ENCODE data around the gene GNAT1.
"Not testable (repeated sequence)": the region's sequence is repeated elsewhere in the genome, so short reads cannot be mapped to it uniquely, and the experiment has no call there.

Gene GNAT1

GRCh38 chr3:50224639-50225038 is 33.2 kb downstream of the GNAT1 start:
- DNase-seq, result no peak

DNA sequence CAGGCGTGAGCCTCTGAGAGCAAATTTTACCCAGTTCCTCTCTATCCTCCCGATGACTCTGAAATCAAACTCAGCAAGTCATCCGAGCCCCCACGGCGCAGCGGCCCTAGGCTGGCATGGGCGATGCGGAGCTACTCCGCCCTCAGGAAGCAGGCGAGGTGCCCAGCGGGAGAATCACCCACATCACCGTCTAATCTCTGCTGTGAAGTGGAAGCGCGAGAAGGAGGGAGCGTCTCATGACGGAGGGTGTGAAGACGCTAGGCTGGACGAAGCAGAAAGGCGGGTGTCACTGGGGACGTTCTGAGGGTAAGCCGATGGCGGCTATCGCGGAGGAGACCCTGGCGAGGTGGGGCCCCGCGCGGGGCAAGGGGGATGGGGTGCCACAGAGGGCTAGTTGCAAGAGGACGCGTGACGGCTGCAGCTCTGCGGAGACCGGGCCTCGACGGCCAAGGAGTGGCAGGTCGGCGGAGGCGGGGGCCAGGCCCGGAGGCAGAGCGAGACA is 35.5 kb downstream of the GNAT1 start:
- DNase-seq, result no peak

DNA sequence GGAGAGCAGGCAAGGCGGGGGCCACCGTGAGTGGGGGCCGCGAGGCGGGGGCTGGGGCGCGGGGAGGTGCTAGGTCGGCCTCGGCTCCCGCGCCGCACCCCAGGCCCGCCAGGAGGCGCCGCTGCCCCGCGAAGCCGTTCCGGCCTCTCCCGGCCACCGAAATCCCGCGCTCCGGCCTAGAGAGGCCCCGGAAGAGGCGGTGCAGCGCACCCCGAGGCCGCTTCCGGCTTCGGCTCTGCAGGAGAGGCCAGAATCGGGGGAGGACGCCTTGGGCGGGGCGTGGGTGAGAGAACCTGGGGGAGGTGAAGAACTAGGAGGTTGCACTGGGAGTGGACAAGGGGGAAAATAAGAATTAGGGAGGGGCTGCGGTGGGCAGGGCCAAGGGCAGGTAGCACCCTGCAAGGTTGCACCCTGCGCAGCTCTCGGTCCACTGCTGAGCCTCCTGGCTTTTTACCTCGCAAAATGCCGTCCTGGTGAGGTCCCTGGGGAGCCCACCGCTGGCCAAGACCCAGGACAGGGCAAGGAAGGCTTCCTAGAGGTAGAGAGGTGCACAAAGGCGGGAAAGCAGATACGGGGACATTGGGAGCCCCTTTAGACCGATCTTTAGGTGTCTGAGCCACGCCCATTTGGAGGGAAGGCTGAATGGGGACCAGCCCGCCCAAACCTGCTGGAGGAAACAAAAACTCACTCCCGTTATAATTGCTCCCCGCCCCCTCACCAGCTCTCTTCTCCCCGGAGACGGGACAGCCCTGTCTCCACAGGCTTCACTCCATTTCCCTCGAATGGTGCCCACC is 36.2 kb downstream of the GNAT1 start:
- peak; percentile 90 for DNase-seq

DNA sequence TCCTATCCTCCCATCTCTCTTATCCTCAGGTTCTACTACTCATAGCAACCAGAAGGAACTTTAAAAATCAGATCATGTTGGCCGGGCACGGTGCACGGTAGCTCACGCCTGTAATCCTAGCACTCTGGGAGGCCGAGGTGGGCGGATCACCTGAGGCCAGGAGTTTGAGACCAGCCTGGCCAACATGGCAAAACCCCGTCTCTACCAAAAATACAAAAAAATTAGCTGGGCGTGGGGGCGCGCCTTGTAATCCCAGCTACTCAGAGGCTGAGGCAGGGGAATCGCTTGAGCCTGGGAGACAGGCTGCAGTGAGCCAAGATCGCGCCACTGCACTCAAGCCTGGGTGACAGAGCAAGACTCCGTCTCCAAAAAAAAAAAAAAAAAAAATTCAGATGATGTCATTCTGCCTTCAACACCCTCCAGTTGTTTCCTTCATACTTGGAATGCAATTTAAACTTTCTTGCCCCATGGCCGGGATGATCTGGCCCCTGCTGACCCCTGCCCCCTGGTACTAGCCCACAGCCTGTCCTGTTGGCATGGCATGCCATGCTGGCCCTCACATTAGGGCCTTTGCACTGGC is 36.9 kb downstream of the GNAT1 start:
- not testable (repeated sequence) for DNase-seq

DNA sequence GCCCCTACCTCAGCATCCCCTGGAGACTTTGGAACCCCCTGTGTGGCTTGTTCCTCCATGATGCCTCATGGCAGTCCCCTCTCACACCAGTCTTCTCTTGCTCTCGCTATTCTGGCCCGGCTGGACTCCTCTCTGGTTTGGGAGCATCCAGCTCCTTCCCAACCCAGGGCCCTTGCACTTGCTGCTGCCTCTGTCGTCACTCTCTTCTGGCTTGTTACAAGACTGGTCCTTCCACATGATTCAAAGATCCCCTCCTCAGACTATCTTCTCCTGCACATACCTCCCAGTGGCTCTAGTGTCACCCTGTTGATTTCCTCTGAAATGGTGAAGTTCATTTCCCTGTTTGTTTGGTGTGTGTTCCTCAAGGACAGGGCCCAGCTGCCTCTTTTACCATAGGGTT is 38.1 kb downstream of the GNAT1 start:
- no peak for DNase-seq

GRCh38 chr3:50230104-50230793 is 38.8 kb downstream of the GNAT1 start:
- peak; percentile 17 for DNase-seq

GRCh38 chr3:50230794-50231125 is 39.4 kb downstream of the GNAT1 start:
- no peak for DNase-seq

DNA sequence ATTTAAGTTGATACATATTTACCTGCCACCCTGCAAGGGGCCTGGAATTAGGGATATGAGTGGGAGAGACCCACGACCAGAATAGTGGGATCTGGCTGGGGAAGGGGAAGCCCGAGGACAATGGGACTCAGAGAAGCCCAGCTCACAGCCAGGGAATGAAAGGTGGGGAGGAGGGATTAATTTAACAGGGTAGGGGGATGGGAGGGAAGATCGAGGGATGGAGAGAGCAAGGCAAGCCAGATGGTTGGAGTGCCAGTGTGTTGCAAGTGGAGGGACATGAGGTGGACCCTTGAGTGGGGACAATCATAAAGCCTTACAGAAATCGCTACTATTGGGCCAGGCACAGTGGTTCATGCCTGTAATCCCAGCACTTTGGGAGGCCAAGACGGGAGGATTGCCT is 40.2 kb downstream of the GNAT1 start:
- DNase-seq, result no peak

DNA sequence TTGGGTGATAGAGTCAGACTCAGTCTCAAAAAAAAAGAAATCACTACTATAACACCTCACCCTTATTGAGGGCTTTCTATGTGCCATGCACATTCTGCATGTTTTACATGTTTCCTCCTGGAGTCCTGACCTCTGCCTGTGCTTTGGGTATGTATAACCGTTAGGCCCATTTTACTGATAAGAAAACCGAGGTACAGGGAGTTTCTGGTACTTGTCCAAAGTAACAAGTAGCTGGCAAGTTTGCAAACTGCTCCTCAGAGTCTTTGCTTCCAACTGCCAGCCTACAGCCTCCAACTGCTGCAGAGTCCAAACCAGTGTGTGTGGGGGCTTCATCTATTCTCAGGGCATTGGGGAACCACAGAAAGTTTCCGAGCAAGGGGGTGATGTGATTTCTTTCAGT is 40.9 kb downstream of the GNAT1 start:
- no peak for DNase-seq

GRCh38 chr3:50233176-50233575 is 41.8 kb downstream of the GNAT1 start:
- DNase-seq, result no peak

- DNase-seq, result peak; percentile 99
Observed at GRCh38 chr3:50235716-50236483, 44.5 kb downstream of the GNAT1 start, which contains the start of gene GNAI2. GNAI2 (plus strand) TSS chr3:50236204; CDS start chr3:50236336, 132 bp downstream.

GRCh38 chr3:50236484-50237132 is 45.2 kb downstream of the GNAT1 start:
- DNase-seq, result no peak

- peak; percentile 27 for DNase-seq
Observed at GRCh38 chr3:50237133-50237651, 45.8 kb downstream of the GNAT1 start.

DNA sequence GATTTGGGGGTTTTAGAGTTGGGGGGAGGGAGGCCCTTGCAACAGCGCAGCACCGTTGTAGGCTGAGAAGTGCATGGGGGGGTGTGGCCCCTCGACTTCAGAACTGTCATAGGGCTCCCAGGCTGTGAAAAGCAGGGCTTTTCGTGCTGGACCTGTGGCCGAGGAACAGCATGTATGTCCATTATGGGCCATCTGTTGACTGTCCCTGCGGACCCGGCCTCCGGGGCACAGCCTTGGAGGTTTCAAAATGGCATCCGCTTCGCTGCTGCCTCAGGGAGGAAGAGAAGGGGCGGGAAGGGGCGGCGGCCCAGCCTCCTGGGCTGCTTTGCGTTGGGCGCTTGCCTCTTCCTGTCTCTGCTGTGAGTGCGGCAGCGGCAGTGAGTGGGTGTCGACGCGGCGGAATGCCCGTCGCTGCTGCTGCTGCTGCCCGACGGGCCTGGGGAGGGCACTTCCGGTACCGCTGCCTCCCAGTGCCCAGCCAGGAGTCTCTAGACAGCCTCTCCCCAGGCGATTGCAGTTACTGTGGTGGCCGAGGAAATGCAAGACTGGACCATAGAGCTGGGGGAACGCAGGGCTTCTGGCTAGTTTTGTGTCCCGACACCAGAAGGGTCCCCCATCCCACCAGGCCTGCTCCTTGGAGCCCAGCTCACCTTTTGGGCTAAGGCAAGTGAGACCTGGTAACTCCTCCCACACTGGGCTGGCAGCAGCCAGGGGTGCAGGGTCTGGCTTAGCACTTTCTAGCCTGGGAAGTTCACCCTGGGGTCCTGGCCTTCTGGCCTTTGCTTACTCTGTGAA is 46.5 kb downstream of the GNAT1 start:
- DNase-seq, result peak; percentile 85

- DNase-seq, result peak; percentile 20
Observed at GRCh38 chr3:50238549-50239026, 47.2 kb downstream of the GNAT1 start.

GRCh38 chr3:50239649-50240048 is 48.2 kb downstream of the GNAT1 start:
- no peak for DNase-seq

GRCh38 chr3:50241163-50241562 is 49.8 kb downstream of the GNAT1 start:
- no peak for DNase-seq

DNA sequence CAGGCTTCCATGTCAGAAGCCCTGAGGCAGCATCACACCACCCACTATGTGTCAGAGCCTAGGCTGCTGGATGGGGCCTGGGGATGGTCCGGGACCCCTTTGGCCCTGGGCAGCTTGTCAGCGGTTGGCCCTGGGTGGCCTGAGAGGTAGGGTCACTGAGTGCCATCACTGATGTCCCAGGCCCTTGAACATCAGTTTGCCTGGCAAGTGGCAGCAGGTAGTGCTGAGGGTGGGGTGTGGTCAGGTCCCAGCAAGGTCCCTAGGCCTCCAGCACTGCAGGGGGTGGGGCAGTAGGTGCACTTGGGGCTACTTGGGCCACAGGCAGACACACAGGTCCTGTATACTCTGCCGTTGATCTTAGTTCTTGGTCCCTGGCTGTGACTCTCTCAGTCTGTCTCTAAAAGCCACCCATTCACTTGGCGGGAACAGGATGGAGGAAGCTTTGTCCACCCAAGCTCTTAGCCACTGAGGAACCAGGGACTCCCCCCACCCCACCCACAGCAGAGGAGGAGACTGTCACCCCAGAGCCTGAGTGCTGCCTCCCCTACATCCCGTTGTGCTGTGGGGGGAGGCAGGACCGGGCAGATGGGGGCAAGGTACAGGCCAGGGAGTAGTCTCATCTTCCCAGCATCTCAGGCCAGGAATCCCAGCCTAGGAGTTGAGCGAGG is 50.4 kb downstream of the GNAT1 start:
- DNase-seq, result no peak

DNA sequence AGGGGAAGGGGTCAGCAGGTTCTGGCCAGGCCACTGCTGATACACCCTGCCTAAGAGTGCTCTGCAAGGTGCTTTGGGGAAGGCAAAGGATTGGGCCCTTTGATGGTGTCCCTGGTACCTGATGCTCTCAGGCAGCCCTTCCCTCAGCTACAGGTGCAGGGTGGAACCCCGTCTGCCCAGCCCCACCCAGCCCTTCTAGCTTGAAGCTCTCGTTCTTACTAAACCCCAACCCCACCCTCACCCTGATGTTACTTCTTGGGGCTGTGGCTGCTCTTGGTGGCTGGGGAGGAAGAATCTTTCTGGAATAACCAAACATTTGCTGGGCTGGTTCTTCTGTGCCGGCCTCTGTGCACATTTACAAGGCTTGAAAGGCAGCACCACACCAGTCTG is 51.0 kb downstream of the GNAT1 start:
- DNase-seq, result no peak

GRCh38 chr3:50242851-50243542 is 51.6 kb downstream of the GNAT1 start:
- DNase-seq, result peak; percentile 84

All from CD4-positive, alpha-beta T cell treated with Interferon gamma for 1 hour (primary cell).